Aorta (tissue), 5 donors: ENCODE data around the gene TMEM80. TPM values are rescaled to one million over a fixed set of nuclear protein-coding genes. Genes with fewer than 3 reads are reported as not detected.
A peak's percentile ranks its signal among the peaks of the same experiment; 100 is the strongest.

ENCODE experiments used
- ATAC-seq: fragments of 200-7000 bp; cut with Tn5 transposase; one replicate; pipeline ENCODE4 v1.9.1; 2022; ENCODE audit warnings: moderate library complexity; ENCODE audit not compliant: low FRiP score
- DNase-seq, 2 donors: peaks; one replicate each; pipeline ENCODE4 v3.0.0-alpha.2; 2020
- H3K27ac ChIP-seq, 2 donors: one replicate each; pipeline ENCODE4 v1.5.1; 2013; ENCODE audit warnings: low read length in 2 of 2, mild to moderate bottlenecking in 2 of 2, moderate library complexity in 2 of 2, control low read depth in 1 of 2, inconsistent platforms in 1 of 2, low read depth in 1 of 2
- H3K27me3 ChIP-seq, 2 donors: one replicate each; pipeline ENCODE4 v1.6.1; 2013; ENCODE audit warnings: control low read depth in 1 of 2, low read length in 1 of 2, mild to moderate bottlenecking in 1 of 2, moderate library complexity in 1 of 2; ENCODE audit not compliant: insufficient read depth in 2 of 2, control insufficient read depth in 1 of 2
- H3K36me3 ChIP-seq, 2 donors: one replicate each; pipeline ENCODE4 v1.6.1; 2013; ENCODE audit warnings: control low read depth in 1 of 2, low read length in 1 of 2, mild to moderate bottlenecking in 1 of 2; ENCODE audit not compliant: insufficient read depth in 2 of 2, control insufficient read depth in 1 of 2
- H3K4me1 ChIP-seq, 2 donors: one replicate each; pipeline ENCODE4 v1.6.1; 2013; ENCODE audit warnings: low read length in 2 of 2, control low read depth in 1 of 2, mild to moderate bottlenecking in 1 of 2, moderate library complexity in 1 of 2; ENCODE audit not compliant: insufficient read depth in 2 of 2, control insufficient read depth in 1 of 2
- H3K4me3 ChIP-seq, 2 donors: one replicate each; pipeline ENCODE4 v1.5.1; 2013; ENCODE audit warnings: low read length in 2 of 2, control low read depth in 1 of 2, mild to moderate bottlenecking in 1 of 2
- H3K9me3 ChIP-seq: one replicate; pipeline ENCODE4 v1.6.1; 2013; ENCODE audit warnings: mild to moderate bottlenecking, low read length; ENCODE audit not compliant: control insufficient read depth
- WGBS, 2 donors: extraction: QIAGEN DNeasy Blood & Tissue Kit; methylation state at CpG; one replicate each; pipeline ENCODE4 v1.1.7; 2013; 5-methylcytosine and 5-hydroxymethylcytosine counted together
- intact Hi-C, 2 donors: fragments of 100-400 bp; cut with DNase I; formaldehyde crosslinking; loops; one replicate each; pipeline versions ENCODE4 v1.14.2 to v1.15.0; 2022
- polyA plus RNA-seq, 2 donors: library from polyadenylated mRNA; stranded (reverse); fragments of 200-250 nt; gene quantifications; one replicate each; pipeline ENCODE4 v1.2.3, GENCODE V29; 2013
- total RNA-seq, 2 donors: library from RNA; stranded (reverse); fragmentation: NEBNext Ultra II Directional; extraction: Animal tissue kit (Norgen Biotek cat#: 25700); gene quantifications; one replicate each; pipeline ENCODE4 v1.2.1, GENCODE V29; 2021
- donor health status: healthy with polysubstance abuse.
- donor health status: Bipolar disorder and iron deficiency.
- donor health status: DM: no; HTN: no; CAD: no.
- donor health status: DM: no; HTN: no; CAD: no.
- donor health status: DM: yes; HTN: yes; CAD: no.

TMEM80 gene
- total and polyA plus RNA-seq, 4 donors, result 8.4 to 31.2 (median 19.3) TPM

DNA sequence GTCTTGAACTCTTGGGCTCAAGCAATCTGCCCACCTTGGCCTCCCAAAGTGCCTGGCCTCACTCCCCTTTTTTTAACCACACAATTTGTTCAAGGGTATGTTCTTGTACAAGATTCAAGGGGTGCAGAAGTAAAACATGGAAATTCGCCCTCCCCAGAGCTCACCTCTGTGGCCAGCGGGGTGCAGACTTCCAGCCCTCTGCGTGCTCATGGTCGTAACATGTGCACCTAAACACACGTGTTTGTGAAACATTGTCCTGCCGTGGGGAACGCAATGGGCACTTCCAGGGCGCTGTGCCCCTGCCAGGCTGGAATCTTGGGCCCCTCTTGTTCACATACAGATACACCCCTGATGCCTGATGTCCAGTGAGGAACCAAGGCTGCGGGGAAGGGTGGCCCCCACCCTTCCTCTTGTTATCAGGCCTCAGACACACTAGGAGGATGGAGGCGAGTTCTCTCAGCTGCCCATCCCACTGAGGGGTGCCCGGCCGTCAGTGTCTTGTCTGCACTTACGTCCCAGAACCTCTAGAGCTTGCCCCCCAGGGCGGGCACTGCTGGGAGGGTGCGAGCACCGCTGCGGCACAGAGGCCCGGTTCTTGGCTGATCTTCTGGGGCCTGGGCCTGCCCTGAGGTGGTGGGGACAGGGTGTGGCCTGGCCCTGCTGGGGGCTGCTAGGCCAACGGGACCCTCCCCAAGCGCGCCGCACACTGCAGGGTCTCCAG lies 6.3 kb downstream of the TMEM80 start:
- no peak overlapping the region for H3K4me3 ChIP-seq
- no peaks in the 10 kb centered on the region for H3K36me3 ChIP-seq
- H3K9me3 ChIP-seq, result no peaks in the 10 kb centered on the region
- no peak for ATAC-seq
- no peaks in the 10 kb centered on the region for H3K27me3 ChIP-seq
- H3K27ac ChIP-seq, result peak overlapping the region in 1 of 2 donors; percentile 13
- no peak for DNase-seq
- H3K4me1 ChIP-seq, result no peaks in the 10 kb centered on the region
- WGBS, 2 donors, result 93% methylated on average over 22 of the region's 22 CpGs
- intact Hi-C loops, result no loop called here

DNA sequence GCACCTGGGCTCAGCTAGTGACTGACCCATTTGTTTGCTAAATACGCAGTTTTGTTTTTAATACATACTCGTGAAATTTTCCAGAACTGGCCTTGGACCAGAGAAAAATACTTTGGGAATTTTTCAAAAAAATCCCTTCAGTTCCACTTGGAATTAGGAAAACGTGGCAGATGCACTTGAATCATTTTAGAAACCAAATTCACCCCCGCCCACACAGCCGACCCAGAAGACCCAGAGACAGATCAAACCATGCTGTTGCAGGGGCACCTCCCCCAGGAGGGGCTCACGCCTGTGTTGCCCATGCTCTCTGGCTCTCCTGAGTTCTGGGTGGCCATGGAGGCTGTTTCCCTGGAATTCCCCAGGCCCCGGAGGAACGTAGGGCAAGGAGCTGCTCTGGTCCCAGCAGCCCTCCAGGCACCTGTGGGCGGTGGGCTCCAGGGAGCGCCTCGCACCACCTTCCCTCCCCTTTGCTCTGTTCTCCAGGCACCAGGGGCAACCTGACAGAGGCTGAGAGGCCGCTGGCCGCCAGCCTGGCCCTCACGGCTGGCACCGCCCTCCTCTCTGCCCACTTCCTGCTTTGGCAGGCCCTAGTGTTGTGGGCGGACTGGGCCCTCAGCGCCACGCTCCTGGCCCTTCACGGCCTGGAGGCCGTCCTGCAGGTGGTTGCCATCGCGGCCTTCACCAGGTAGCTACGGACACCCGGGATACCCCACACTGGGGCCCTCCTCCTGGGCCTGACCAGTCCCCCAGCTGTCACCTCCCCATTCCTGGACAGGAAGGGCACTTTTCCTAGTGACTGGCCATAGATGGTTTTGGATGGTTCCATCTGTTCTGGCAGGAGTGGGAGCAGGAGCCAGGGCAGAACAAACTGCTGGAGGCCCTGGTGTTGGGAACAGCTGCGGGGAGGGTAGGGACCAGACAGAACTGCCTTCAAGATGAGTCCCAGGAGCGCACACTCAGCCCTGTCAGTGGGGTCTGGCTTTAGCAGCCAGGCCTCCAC lies 7.1 kb downstream of the TMEM80 start:
- intact Hi-C loops, result no loop called here
- no peaks in the 10 kb centered on the region for H3K27me3 ChIP-seq
- H3K4me1 ChIP-seq, result no peaks in the 10 kb centered on the region
- no peaks in the 10 kb centered on the region for H3K36me3 ChIP-seq
- peak; percentile 83 to 87 for DNase-seq
- peak overlapping the region in 1 of 2 donors; percentile 53 for H3K27ac ChIP-seq
- ATAC-seq, result peak; percentile 55
- H3K4me3 ChIP-seq, result no peak overlapping the region
- H3K9me3 ChIP-seq, result no peaks in the 10 kb centered on the region
- 33 to 40% methylated on average over 25 to 26 of the region's 26 CpGs for WGBS, 2 donors

DNA sequence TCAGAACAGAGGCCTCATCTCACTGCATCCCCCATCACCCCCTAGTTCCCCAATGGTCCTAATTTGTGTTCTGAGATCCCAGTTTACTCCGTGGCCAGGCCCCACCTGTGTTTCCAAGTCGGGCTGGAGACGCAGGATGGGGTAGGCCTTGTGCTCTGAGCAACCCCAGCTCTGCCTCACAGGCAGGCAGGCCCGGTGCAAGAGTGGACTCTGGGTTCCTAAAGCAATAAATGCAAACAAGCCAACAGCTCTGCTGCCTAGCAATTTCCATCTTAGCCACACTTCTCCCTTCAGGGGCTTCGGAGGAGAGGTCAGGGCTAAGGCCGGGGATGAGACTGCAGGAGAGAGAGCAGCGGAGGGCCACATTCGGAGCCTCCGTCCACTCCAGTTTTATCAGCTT lies 7.9 kb downstream of the TMEM80 start:
- no peak for DNase-seq
- Histone ChIP-seq H3K27ac (peak overlapping the region in 1 of 2 donors; percentile 17), H3K9me3 (no peaks in the 10 kb centered on the region), H3K4me1 (no peaks in the 10 kb centered on the region), H3K4me3 (no peak overlapping the region), H3K27me3 (no peaks in the 10 kb centered on the region), H3K36me3 (no peaks in the 10 kb centered on the region)
- intact Hi-C loops, result no loop called here
- 82 to 90% methylated on average over 9 of the region's 9 CpGs for WGBS, 2 donors
- ATAC-seq, result no peak

DNA sequence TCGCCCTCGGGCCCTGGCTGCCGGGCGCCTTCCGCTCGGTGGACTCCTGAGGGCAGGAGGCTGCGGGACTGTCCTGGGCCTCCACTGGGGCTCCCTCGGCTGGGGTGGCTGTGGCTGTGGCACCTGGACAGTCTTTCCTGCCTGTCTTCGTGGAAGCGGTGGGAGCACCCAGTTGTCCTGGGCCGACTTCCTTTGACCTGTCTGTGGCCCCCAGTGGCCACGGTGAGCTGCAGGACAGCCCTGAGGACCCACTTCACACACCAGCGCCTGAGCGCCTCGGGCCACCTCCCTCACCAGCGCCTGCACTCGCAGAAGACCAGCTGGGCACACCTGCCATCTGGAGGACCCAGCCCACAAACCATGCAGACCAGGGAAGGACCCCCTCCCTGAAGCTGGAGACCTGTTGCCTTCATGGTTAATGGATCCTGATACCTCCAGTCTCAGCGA lies 8.6 kb downstream of the TMEM80 start:
- 92 to 95% methylated on average over 18 of the region's 18 CpGs for WGBS, 2 donors
- no peaks in the 10 kb centered on the region for H3K27me3 ChIP-seq
- intact Hi-C loops, result no loop called here
- no peak overlapping the region for H3K4me3 ChIP-seq
- no peaks in the 10 kb centered on the region for H3K36me3 ChIP-seq
- H3K9me3 ChIP-seq, result no peaks in the 10 kb centered on the region
- ATAC-seq (no peak), DNase-seq (no peak)
- no peak overlapping the region for H3K27ac ChIP-seq
- H3K4me1 ChIP-seq, result no peaks in the 10 kb centered on the region

DNA sequence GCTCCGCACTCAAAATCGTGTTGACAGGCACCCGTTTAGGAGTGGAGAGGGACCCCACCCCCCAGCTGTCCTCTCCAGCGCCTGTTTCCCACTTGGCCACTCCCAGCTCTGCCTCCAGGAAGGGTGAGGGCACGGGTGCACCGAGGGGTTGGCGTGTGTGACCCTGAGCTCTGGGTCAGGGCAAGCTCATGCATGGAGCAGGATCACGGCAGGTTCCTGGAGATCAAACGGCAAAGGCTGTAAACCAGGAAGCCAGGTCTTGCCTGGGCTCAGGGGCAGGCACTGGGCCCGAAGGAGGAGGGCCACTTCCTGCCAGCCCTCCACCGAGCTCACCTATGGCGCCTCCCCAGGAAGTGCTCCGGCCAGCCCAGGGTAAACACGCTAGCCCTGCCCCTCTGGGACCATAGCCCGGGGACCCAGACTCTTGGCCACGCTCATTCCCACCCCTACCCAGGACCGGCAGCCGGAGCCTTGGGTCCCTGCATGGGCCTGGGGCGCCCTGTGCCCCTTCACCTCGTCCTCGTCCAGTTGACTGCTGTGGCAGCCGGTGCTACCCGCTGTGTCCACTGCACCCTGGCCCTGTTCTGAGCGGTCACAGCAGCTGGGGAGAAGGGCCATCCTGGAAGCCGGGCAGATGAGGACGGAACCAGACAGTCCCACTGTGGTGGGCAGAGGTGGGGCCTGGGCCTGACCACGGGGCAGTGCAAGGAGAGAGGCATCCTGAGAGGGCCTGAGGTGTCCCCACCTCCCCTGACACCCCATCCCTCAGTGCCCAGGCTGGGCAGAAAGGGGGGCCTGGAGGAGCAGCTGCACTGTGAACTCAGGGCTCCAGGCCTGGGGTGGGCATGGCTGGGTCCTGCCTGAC lies 9.4 kb downstream of the TMEM80 start:
- Histone ChIP-seq H3K27me3 (no peaks in the 10 kb centered on the region), H3K4me1 (no peaks in the 10 kb centered on the region), H3K36me3 (no peaks in the 10 kb centered on the region), H3K27ac (peak overlapping the region in 1 of 2 donors; percentile 20), H3K9me3 (no peaks in the 10 kb centered on the region), H3K4me3 (no peak overlapping the region)
- ATAC-seq, result no peak
- peak in 1 of 2 donors; percentile 76 for DNase-seq
- intact Hi-C loops, result no loop called here
- 78% methylated on average over 26 to 27 of the region's 27 CpGs for WGBS, 2 donors

DNA sequence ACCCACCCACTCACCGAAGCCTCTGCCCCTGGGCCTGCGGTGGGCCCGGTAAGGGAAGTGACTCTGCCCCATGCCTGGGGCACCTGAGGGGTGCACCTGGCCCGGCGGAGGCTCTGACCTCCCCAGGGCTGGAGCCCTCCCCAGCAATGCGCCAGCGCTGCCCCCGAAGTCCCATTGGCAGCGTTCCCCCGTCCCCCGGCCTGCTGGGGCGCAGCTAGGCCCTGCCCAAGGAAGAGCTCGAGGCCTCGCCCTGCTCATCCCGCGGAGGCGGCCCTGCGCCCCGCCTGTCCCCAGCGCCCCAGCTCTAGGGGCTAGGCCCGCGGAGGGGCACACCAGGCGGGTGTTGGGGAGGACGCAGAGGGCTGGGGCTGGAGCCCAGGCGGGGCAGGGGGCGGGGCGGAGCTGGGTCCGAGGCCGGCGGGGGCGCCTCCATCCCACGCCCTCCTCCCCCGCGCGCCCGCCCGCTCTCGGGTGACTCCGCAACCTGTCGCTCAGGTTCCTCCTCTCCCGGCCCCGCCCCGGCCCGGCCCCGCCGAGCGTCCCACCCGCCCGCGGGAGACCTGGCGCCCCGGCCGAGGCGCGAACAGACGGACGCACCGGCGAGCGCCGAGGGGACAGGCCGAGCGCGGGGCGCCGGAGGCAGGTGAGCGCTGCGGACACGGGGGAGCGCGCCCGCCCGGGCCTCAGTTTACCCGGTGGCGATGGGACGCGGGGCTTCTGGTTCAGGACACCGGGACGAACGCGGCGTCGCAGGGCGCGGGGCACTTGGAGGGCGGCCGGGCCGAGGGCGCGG lies 10.2 kb downstream of the TMEM80 start, which contains the start of gene EPS8L2:
Gene EPS8L2, plus strand, starts transcription at position 586 of the 793 bp plus-strand sequence. CDS start 3,177 bp downstream, outside the sequence.
- intact Hi-C loops, result no loop called here
- Histone ChIP-seq H3K27me3 (no peaks in the 10 kb centered on the region), H3K27ac (peak within 1 kb of the TSS; percentile 58 to 71), H3K9me3 (no peaks in the 10 kb centered on the region), H3K4me1 (no peaks in the 10 kb centered on the region), H3K4me3 (peak within 1 kb of the TSS; percentile 44 to 49), H3K36me3 (no peaks in the 10 kb centered on the region)
- DNase-seq (peak; percentile 61 to 80), ATAC-seq (no peak)
- WGBS, 2 donors, result 12 to 13% methylated on average over 51 to 90 of the region's 90 CpGs

DNA sequence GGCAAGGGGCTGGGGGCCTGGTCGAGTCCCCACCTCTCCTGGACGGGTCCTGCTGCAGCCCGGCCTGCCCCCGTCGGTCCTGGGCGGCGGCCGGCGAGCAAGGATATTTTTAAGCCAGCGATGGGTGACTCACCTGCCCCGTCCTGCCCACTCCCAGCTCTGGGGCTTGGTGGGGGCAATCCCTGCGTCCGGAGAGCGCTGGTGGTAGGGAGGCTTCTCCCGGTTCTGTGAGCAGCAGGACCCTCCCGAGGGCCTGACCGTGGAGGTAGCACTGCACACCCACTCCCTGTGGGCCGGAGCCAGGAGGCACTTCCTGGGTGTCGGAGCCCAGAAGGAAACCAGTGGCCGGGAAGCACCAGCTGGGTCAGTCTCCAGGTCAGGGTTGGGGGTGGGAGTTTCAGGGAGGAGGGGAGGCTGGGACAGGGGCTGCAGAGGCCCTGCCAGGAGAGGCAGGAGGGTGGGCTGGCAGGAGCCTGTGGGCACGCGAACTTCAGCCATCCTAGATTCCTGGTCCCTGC lies 10.9 kb downstream of the TMEM80 start:
- Histone ChIP-seq H3K27me3 (no peaks in the 10 kb centered on the region), H3K36me3 (no peaks in the 10 kb centered on the region), H3K4me1 (no peaks in the 10 kb centered on the region), H3K4me3 (peak overlapping the region; percentile 44 to 49), H3K9me3 (no peaks in the 10 kb centered on the region), H3K27ac (peak overlapping the region; percentile 58 to 71)
- peak; percentile 52 for ATAC-seq
- DNase-seq, result peak; percentile 75 to 88
- 0 to 1% methylated on average over 18 to 22 of the region's 22 CpGs for WGBS, 2 donors
- intact Hi-C loops, result no loop called here
